GM18858 (cell line): ENCODE measurements around the gene CEP44.
"Not testable (repeated sequence)": the region's sequence is repeated elsewhere in the genome, so short reads cannot be mapped to it uniquely, and the experiment has no call there.

Experiments
- ATAC-seq: cut with Tn5 transposase; IDR thresholded peaks from one replicate; pipeline ENCODE4 v1.9.1; 2021; ENCODE audit not compliant: unreplicated experiment

Gene CEP44

DNA sequence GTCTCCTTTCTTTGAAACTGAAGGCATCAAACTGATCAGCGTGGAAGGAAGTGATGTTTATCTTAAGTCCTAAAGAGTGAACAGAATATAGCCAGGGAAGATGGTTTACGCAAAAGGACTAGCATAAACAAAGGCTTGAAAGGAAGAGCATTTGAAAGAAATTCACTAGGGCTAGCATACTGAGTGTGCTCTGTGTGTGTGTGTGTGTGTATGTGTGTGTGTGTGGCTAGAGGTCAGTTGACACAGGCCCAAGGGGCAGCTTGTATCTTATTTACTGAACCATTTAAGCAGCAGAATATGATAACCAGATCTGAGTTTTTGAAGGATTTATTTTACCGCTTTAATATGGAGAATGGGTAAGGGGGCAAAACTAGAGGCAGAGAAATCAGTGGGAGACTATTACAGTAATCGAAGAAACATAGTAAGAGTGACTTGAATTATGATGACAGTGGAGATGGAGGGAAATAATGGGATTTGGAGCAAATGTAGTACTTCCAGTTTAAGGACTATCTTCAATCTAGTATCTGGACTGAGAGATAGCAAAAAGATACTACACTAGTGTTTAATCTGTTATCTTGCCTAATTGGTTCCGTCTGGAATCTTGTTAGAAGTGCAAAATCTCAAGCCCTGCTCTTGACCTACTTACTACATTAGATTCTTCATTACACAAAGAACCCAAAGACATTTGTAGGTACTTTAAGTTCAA, 36.9 kb downstream of the CEP44 start:
- no peak for ATAC-seq

DNA sequence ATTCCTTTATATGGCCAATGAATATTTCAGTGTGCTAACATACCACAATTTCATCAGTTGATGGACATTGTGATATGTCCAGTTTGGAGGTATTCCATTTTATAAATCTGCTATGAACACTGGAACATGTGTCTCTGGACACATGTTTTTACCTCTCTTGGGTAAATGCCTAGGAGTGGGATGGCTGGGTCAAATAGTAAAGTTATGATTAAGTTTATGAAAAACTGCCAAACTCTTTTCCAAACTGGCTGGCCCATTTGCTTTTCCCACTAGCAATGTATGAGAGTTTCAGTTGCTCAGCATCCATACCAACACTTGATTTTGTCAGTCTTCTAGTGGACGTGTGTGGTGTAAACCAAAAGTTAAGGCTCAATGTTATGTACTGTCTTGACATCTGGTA, 40.5 kb downstream of the CEP44 start:
- ATAC-seq, result no peak

DNA sequence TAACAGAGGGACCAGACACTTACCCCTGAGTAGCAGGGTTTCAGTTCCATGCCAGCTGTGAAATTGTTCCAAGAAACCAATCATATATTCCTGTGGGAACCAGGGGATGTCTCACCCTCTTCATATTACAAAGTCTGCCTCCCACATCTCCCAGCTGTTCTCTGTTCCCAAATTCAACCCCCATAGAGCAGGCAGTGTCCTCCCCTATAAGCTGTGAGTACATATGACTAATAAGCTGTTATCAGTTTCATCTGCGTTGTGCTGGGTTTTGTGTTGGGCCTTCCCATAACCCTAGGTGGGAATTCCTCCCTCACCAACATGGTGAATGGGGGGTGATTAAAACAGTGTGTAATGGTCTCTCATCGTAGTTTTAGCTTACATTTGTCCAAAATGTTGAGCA, 41.0 kb downstream of the CEP44 start:
- ATAC-seq, result no peak

DNA sequence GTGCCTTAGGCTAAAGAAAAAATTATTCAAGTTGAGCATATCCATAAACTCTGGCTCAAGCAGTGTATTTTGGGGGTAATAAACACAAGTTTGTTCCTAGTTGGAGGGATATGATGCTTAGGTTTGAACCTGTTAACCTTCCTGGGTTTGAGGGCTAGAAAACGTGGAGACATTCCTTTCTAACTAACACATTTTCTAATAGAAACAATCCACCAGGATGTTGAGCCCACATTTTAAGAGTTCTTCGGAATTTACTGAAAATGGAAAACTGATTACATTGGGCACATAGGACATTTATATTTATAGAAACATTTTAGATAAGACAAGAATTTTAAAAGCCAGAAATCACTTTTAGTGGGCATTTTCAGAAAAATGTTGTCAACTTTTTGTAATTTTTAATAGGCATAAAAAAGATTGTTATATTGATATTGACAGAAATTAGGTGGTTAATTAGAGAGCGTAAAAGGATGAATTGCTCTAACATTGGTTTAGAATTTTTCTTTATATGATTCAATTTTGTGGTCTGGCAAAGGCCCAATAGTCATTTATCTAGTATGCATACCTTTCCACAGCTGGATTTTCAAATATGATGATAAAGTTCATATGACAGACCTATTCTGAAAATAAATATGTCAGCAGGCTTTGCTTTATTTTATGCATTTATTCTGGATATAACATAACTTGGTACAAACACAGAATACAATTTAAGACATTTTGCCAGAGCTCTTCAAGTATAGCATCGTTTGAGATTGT, 49.2 kb downstream of the CEP44 start:
- no peak for ATAC-seq

DNA sequence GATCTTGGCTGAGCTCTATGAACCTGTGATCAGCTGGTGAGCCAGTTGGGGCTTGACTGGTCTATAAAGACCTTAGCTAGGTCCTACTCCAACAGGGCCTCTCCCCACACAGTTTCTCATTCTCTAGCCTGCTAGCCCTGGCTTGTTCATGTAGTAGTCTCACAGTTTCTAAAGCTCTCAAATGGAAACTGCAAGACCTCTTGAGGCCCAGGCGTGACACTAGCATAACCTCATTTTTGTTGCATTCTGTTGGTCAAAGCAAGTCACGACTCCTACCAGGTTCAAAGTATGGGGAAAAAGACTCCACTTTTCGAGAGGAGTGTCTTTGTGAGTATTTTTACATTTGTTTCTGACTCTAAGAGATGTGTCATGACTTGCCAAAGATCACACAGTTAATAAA, 50.9 kb downstream of the CEP44 start:
- peak; percentile 98 for ATAC-seq

DNA sequence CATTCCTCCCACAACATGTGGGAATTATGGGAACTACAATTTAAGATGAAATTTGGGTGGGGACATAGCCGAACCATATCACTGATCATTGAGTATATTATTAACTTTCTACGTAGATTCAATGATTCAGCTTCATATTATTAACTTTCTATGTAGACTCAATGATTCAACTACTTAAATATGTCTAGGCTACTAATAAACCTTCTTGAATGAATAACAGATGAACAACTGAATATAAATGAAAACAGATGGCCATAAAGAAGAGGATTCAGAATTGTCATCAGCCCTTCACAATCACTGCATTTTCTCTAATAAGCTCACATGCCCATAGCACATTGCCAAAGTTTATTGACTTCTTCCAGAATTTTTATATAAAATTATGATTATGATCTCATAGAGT, 57.0 kb downstream of the CEP44 start:
- ATAC-seq, result no peak

DNA sequence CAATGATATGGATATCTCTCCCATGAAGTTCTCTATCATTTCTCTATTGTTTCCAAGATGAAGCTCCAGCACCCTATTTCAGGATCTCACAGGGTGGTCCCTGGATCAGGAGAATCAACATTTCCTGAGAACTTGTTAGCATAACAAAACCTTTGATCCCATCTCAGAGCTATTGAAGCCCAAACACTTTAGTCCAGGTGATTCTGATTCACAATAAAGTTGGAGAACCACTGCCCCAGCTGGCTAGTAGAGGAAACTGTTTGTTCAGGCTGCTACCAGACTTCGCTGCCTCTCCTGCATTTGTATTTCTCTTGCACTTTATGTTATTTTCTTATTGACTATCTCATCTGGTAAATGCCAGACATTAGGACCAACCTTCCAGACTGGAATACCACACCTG, 65.4 kb downstream of the CEP44 start:
- no peak for ATAC-seq

DNA sequence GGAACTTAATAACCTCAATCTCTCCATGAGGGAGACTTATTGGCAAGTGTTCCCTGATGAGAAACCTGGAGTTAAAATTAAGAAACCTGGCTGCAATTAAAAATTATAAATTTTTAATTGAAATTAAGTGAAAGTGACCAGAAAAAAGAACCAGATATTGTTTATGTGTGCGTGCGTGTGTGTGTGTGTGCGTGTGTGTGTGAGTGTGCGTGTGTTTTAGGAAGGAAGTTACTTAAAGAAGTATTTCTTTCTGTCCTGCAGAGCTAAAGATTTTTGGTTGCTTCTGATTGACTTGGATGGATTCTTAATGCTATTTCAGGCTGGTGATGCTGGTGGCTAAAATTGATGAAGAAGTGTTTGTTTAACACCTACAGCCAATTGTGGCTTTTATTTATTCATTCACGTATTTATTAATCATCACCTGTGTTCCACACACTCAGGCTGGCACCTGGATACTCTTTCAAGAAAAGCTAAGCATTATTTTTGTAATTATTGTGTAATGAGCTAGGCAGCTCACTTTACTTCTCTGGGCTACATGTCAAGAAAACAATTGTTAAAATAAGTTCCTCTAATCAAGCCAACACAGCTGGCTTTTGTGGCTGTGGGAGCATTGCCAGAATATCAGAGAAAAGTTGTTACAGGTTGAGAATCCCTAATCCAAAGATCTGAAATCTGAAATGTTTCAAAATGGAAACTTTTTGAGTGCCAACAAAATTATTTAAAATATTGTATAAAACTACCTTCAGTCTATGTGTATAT, 68.5 kb downstream of the CEP44 start:
- no peak for ATAC-seq

DNA sequence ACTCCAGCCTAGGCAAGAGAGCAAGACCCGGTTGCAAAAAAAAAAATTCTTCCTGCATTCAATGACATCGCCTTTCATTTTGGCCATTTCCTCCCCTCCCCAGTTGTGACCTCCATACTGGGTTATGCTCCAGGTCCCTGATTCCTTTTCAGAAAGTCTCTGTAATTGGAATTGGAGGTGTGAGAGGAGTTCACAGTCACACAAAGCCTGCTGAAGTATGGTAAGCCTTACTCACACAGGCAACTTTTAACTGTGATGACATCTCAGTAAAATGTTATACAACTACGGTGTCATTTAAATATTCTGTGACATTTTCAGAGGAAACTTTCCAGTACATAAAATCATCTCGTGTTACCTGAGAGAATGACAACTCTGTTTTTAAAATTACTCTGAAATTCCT, 73.6 kb downstream of the CEP44 start:
- ATAC-seq, result no peak

DNA sequence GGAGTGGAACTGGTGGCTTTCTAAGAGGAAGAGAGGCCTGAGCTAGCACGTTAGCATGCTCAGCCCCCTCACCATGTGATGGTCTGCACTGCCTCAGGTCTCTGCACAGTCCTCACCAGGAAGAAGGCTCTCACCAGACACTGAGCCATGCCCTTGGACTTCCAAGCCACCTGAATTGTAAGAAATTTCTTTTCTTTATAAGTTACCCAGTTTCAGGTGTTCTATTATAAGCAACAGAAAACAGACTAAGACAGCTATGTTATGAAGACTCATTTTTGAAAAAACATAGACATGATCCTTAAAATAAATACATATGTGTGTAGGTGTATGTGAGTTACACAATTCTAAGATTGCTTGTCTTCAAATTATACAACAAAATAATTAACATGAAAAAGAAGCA, 74.7 kb downstream of the CEP44 start:
- ATAC-seq, result peak; percentile 55

DNA sequence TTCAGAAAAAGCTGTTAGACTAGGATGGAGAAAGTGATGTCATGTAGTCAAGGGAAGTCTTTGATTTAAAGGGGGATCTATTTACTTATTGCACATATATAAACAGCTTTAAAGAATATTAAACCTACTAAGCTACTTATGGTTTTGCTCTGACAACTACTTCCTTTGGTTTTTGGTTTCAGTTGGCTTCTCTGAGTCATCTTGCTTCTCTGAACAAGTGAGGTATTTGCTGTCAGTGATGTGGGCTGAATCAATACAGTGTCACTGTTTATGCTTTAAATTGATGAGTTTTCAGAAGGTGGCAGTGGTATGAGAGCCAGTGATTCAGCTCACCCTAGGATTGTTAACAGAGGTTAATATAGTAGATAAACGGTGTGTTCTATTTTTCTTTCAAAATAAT, 75.1 kb downstream of the CEP44 start:
- ATAC-seq, result peak; percentile 99

DNA sequence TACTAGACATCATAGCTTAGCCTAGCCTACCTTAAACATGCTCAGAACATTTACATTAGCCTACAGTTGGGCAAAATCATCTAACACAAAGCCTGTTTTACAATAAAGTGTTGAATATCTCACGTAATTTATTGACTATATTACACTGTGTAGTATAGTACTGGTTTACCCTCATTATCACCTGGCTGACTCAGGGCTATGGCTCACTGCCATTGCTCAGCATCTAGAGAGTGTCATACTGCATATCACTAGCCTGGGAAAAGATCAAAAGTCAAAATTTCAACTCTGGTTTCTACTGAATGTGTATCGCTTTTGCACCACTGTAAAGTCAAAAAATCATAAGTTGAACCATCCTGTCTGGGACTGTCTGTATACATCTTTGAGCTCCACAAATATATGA, 78.6 kb downstream of the CEP44 start:
- no peak for ATAC-seq

DNA sequence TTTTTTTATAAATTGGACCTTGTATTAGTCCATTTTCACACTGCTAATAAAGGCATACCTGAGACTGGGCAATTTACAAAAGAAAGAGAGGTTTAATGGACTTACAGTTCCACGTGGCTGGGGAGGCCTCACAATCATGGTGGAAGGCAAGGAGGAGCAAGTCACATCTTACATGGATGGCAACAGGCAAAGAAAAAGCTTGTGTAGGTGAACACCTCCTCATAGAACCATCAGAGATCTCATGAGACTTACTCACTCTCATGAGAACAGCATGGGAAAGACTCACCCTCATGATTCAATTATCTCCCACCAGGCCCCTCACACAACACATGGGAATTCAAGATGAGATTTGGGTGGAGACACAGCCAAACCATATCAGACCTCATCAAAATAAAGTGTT, 80.1 kb downstream of the CEP44 start:
- ATAC-seq, result not testable (repeated sequence)

DNA sequence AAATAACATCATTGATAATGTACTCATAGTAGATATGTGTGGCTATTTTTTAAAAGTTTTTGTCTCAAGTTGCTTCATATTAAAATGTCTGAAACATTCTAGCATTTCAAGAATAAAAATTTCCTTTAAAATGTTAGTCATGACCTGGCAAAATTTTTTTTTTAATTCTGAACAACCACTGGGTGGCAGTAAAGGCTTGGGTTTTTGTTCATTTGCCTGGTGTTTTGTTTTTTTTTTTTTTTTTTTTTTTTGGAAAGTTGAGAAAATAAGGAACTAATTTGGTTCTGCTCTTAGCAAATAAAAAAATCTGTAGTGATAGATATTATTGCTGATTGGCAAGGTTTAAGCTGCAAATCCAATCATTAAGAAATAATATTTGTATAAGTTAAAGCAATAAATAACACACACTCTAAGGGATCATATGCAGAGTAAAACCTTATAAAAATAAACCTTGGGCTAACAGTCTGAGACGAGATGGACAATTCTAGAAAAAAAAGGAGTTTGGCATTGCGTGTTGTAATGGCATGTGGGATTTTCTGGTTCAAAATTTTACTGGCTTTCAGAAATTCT, 81.4 kb downstream of the CEP44 start:
- no peak for ATAC-seq

DNA sequence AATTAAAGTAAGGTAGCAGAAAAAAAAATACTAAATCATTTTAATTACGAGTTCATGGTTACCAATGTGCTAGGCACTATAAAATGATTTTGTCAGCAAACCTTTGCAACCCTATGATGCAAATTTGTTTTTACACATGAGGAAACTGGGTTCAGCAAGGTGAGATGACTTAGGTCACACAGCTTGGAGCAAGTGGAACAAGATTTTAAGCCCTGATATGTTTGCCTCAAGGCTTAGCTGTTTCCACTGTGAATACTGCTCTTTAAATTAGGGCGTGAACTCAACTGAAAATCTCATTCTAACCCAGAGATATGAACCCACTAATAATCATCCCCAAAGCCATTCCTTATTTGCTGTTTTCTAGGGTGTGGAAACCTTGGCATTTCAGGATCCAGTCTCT, 86.3 kb downstream of the CEP44 start:
- ATAC-seq, result no peak

DNA sequence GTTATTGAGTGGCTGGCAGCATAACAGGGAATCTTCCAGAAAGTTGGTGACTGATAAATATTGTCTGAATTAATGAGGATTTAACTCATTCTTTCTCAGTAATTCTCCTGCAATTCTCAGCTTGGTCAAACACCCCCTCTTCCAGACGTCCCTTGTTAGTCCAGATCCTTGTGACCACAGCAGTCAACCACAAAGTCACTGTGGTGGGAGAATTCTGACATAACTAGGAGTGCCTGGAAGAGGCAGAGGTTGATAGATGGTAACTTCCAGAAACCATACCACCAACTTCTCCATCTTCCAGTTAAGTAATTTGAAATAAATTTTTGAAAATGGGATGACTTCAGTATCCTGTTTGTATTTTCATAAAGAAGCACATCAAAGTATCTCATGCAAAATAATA, 90.1 kb downstream of the CEP44 start:
- no peak for ATAC-seq

DNA sequence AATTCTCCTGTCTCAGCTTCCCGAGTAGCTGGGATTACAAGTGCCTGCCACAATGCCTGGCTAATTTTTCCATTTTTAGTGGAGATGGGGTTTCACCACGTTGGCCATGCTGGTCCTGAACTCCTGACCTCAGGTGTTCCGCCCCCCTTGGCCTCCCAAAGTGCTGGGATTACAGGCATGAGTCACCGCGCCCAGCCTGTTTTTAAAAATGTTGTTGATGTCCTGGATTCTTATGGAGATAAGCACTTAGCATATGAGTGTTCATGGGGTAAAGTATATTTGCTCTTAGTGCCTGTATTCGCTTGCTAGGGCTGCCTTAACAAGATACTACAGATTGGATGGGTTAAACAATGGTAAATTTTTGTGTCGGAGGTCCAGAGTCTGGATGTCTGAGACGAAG, 91.7 kb downstream of the CEP44 start:
- no peak for ATAC-seq

DNA sequence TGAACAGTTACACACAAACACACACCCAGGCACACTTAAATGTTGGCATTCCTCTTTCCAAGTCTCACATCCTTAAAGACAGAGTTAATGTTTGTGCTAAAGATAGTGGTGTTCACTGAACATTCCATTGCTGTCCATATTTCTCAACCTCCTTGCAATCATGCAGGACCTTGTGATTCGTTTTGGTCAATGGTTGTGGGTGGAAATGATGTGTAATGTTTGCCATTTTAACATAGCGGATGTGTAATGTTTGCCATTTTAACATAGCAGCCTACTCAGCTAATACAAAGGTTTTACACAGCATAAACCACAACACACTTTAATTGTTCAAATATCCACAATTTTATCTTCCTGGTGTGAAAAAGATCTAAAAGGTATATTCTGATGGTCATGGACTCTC, 93.9 kb downstream of the CEP44 start:
- ATAC-seq, result no peak

DNA sequence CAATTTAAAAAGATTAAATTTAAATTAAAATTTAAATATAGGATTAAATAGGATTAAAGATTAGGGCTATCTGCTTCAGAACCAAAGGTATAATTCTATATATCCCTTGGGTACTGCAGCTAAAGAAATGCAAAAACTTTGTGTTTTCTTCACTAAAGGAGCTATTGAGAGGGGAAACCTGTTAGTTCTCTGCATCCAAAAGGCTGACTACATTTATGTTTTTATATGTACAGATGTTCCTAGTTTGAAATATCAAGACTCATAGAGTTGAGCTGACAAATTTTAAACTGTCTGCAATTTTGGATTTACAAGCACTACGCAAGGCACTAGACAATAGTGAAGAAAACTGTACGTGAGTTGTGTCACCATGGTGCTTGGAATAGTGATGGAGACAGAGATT, 95.2 kb downstream of the CEP44 start:
- ATAC-seq, result no peak

DNA sequence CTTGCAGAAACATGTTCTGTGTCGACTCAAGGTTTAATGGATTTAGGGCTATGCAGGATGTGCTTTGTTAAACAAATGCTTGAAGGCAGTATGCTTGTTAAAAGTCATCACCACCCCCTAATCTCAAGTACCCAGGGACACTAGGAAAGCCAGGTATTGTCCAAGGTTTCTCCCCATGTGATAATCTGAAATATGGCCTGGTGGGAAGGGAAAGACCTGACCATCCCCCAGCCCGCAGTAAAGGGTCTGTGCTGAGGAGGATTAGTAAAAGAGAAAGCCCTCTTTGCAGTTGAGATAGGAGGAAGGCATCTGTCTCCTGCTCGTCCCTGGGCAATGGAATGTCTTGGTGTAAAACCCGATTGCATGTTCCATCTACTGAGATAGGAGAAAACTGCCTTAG, 96.5 kb downstream of the CEP44 start:
- not testable (repeated sequence) for ATAC-seq

DNA sequence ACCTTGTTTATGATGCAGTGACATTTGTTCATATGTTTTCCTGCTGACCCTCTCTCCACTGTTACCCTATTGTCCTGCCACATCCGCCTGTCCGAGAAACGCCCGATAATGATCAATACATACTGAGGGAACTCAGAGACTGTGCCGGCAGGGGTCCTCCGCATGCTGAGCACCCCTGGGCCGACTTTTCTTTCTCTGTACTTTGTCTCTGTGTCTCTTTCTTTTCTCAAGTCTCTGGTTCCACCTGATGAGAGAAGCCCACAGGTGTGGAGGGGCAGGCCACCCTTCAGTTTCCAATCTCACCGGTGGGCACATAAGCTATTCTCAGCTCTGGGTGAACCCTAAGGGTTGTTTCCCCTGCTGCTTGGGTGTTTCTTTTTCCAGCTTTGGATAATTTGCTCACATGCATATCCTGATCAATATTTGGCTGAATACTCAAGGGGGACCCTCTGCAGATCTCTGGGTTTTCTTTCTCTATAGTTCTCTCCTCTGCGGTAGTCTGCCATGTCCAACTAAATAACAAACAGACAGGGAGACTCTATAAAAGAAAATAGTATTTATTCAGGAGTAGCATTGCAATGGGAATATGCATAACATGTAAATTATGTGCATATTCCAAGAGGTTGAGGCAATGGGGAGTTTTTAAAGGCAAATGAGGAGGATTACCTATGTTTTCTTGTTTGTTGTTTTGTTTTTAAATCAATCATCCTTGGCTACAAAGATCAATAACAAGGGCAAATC, 97.2 kb downstream of the CEP44 start:
- ATAC-seq, result no peak
